ENCODE data around the gene APP.

DNA sequence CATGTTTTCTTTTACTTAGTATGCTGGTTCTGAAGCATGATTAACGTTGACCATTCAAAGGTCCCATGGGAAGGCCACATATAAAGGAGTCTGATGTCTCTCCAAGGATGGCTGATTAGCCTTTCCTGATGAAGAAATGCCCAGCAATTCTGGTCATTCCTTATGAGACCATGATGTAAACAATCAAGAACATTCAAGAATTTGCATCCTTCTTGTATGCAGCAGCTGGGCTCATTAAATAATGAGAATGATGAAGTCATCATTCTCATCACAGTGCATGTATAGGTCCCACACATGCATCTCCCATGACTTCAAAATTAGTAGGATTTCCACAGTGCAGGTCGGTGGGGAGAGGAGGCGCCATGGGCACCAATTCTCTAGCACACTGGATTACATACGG, 85.4 kb downstream of the APP start:
- TF ChIP-seq, protein P1, sequence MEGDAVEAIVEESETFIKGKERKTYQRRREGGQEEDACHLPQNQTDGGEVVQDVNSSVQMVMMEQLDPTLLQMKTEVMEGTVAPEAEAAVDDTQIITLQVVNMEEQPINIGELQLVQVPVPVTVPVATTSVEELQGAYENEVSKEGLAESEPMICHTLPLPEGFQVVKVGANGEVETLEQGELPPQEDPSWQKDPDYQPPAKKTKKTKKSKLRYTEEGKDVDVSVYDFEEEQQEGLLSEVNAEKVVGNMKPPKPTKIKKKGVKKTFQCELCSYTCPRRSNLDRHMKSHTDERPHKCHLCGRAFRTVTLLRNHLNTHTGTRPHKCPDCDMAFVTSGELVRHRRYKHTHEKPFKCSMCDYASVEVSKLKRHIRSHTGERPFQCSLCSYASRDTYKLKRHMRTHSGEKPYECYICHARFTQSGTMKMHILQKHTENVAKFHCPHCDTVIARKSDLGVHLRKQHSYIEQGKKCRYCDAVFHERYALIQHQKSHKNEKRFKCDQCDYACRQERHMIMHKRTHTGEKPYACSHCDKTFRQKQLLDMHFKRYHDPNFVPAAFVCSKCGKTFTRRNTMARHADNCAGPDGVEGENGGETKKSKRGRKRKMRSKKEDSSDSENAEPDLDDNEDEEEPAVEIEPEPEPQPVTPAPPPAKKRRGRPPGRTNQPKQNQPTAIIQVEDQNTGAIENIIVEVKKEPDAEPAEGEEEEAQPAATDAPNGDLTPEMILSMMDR (IDR thresholded peaks at IDR 0.05; ENCODE audit: borderline replicate concordance, extremely low read depth, low read length, poor library complexity, severe bottlenecking) = no peak
- no peak for TF ChIP-seq EZH2 (IDR thresholded peaks at IDR 0.05; ENCODE audit: borderline replicate concordance, low read depth, low read length, severe bottlenecking)
